8988T (cell line): ENCODE results near the gene CYTH1.

Experiments
- DNase-seq: peaks from one replicate; pipeline ENCODE4 v3.0.0; 2011

Gene CYTH1

GRCh38 chr17:78645421-78646295 is 136.4 kb downstream of the CYTH1 start:
- DNase-seq = no peak

GRCh38 chr17:78644931-78645351 is 137.1 kb downstream of the CYTH1 start:
- no peak for DNase-seq

GRCh38 chr17:78644224-78644623 is 137.8 kb downstream of the CYTH1 start:
- no peak for DNase-seq

- DNase-seq = no peak
Observed at GRCh38 chr17:78643326-78643725, 138.7 kb downstream of the CYTH1 start.

- no peak for DNase-seq
Observed at GRCh38 chr17:78642707-78643106, 139.4 kb downstream of the CYTH1 start.

GRCh38 chr17:78641666-78642065 is 140.4 kb downstream of the CYTH1 start:
- DNase-seq = no peak

- DNase-seq = no peak
Observed at GRCh38 chr17:78641243-78641642, 140.8 kb downstream of the CYTH1 start.

- DNase-seq = no peak
Observed at GRCh38 chr17:78640700-78641099, 141.4 kb downstream of the CYTH1 start.

GRCh38 chr17:78637643-78638420 is 144.2 kb downstream of the CYTH1 start:
- no peak for DNase-seq

GRCh38 chr17:78637146-78637545 is 144.9 kb downstream of the CYTH1 start:
- DNase-seq = no peak

GRCh38 chr17:78634154-78634553 is 147.9 kb downstream of the CYTH1 start:
- DNase-seq = no peak

GRCh38 chr17:78629436-78629995 is 152.6 kb downstream of the CYTH1 start:
- no peak for DNase-seq

- no peak for DNase-seq
Observed at GRCh38 chr17:78628547-78629435, 153.3 kb downstream of the CYTH1 start.

GRCh38 chr17:78624324-78625151 is 157.5 kb downstream of the CYTH1 start:
- DNase-seq = no peak
